ENCODE results near the gene ARCN1. TPM values are rescaled to one million over a fixed set of nuclear protein-coding genes. Genes with fewer than 3 reads are reported as not detected.

The ARCN1 gene
- polyA plus RNA-seq, 2 of the 4 experiments (the other 2 are of a cell fraction) = 88.7 to 150 TPM

DNA sequence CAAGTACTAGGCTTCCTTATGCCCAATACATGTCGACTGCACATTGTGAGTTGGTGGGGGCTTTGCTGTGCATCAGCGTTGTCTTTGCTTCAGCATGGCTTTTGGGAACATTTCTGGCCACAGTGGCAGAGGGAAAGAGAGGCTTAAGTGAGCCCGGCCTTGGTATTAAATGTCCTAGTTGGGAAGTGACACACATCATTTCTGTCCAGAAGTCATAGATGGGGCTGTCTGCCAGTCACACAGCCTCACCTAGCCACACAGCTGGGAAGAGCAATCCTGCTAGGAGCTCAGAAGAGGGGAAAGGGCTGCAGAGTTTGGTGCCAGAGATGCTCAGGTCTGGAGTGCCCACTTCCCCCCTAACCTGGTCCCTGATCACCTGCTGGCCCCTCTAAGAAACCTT lies 79.6 kb downstream of the ARCN1 start:
- H3K27ac ChIP-seq = no peak overlapping the region
- H3K4me1 ChIP-seq = no peaks in the 10 kb centered on the region
- H3K4me3 ChIP-seq = no peak overlapping the region
- 78% methylated on average over 3 of the region's 3 CpGs for WGBS (ENCODE audit: missing lambda C conversion rate)
- FAIRE-seq (no peak), ATAC-seq (no peak), DNase-seq (ENCODE audit: low read depth in 1 of 2, low spot score in 1 of 2) (no peak)
- CTCF ChIA-PET = interaction anchor here (0.6 to 0.9 kb wide), 2 partner anchors 11 to 54 kb away, joined by 3 read pairs; no protein-coding TSS in a partner anchor
- POLR2A ChIA-PET = no interaction called here
- TF ChIP-seq SMC3 (IDR thresholded peaks at IDR 0.05) (no peak), SREBF2 (IDR thresholded peaks at IDR 0.05) (no peak)
- no peaks in the 10 kb centered on the region for H3K9me3 ChIP-seq
- no peak overlapping the region for H3K4me2 ChIP-seq

Small RNA genes lying within 50 kb of the gene (small RNA-seq; reads per million reads assigned to genes)
- gene RNU6-1157P = 0 reads per million in 6 experiments

Other genes with a start within 250 kb of the ARCN1 start
- not detected in 2 replicates for gene CD3D, start 229.7 kb upstream of the ARCN1 start, polyA plus RNA-seq (2011; rRNA removed)
- gene CD3D, start 229.7 kb upstream of the ARCN1 start, polyA plus RNA-seq (2017; fragmentation: RNase III; extraction: RNeasy Plus Mini Kit Qiagen cat#74134 plus additional on column Dnase treatment) = not detected in 3 replicates
- gene CD3G, start 228.1 kb upstream of the ARCN1 start, polyA plus RNA-seq (2011; rRNA removed) = not detected in 2 replicates
- gene CD3G, start 228.1 kb upstream of the ARCN1 start, polyA plus RNA-seq (2017; fragmentation: RNase III; extraction: RNeasy Plus Mini Kit Qiagen cat#74134 plus additional on column Dnase treatment) = not detected in 3 replicates
- 18.9 and 28.7 TPM in 2 replicates for gene UBE4A, start 212.8 kb upstream of the ARCN1 start, polyA plus RNA-seq (2011; rRNA removed)
- gene UBE4A, start 212.8 kb upstream of the ARCN1 start, polyA plus RNA-seq (2017; fragmentation: RNase III; extraction: RNeasy Plus Mini Kit Qiagen cat#74134 plus additional on column Dnase treatment) = 11.4 to 12.1 TPM (median 11.9 TPM) in 3 replicates
- gene ATP5MG, start 170.8 kb upstream of the ARCN1 start, polyA plus RNA-seq (2011; rRNA removed) = 242 and 337 TPM in 2 replicates
- gene ATP5MG, start 170.8 kb upstream of the ARCN1 start, polyA plus RNA-seq (2017; fragmentation: RNase III; extraction: RNeasy Plus Mini Kit Qiagen cat#74134 plus additional on column Dnase treatment) = 437 to 446 TPM (median 438 TPM) in 3 replicates
- gene KMT2A, start 135.9 kb upstream of the ARCN1 start, polyA plus RNA-seq (2011; rRNA removed) = 20.3 and 28.4 TPM in 2 replicates
- gene KMT2A, start 135.9 kb upstream of the ARCN1 start, polyA plus RNA-seq (2017; fragmentation: RNase III; extraction: RNeasy Plus Mini Kit Qiagen cat#74134 plus additional on column Dnase treatment) = 6.8 to 9.7 TPM (median 7.1 TPM) in 3 replicates
- gene TTC36, start 44.9 kb upstream of the ARCN1 start, polyA plus RNA-seq (2011; rRNA removed) = not detected in 2 replicates
- gene TTC36, start 44.9 kb upstream of the ARCN1 start, polyA plus RNA-seq (2017; fragmentation: RNase III; extraction: RNeasy Plus Mini Kit Qiagen cat#74134 plus additional on column Dnase treatment) = not detected in 3 replicates
- gene TMEM25, start 41.2 kb upstream of the ARCN1 start, polyA plus RNA-seq (2011; rRNA removed) = 0.56 and 0.57 TPM in 2 replicates
- gene TMEM25, start 41.2 kb upstream of the ARCN1 start, polyA plus RNA-seq (2017; fragmentation: RNase III; extraction: RNeasy Plus Mini Kit Qiagen cat#74134 plus additional on column Dnase treatment) = 0.58 to 0.82 TPM (median 0.75 TPM) in 3 replicates
- gene IFT46, start 6.5 kb upstream of the ARCN1 start, polyA plus RNA-seq (2011; rRNA removed) = 34.4 and 35.3 TPM in 2 replicates
- 14.4 to 17.1 TPM (median 15.5 TPM) in 3 replicates for gene IFT46, start 6.5 kb upstream of the ARCN1 start, polyA plus RNA-seq (2017; fragmentation: RNase III; extraction: RNeasy Plus Mini Kit Qiagen cat#74134 plus additional on column Dnase treatment)
- 5.9 and 7.7 TPM in 2 replicates for gene PHLDB1, start 35.2 kb downstream of the ARCN1 start, polyA plus RNA-seq (2011; rRNA removed)
- 17.9 to 20.0 TPM (median 19.4 TPM) in 3 replicates for gene PHLDB1, start 35.2 kb downstream of the ARCN1 start, polyA plus RNA-seq (2017; fragmentation: RNase III; extraction: RNeasy Plus Mini Kit Qiagen cat#74134 plus additional on column Dnase treatment)
- not detected in 2 replicates for gene TREH, start 107.2 kb downstream of the ARCN1 start, polyA plus RNA-seq (2011; rRNA removed)
- 0.03 to 0.06 TPM in 2 of 3 replicates, not detected in the other for gene TREH, start 107.2 kb downstream of the ARCN1 start, polyA plus RNA-seq (2017; fragmentation: RNase III; extraction: RNeasy Plus Mini Kit Qiagen cat#74134 plus additional on column Dnase treatment)
- 41.4 and 43.8 TPM in 2 replicates for gene DDX6, start 218.8 kb downstream of the ARCN1 start, polyA plus RNA-seq (2011; rRNA removed)
- gene DDX6, start 218.8 kb downstream of the ARCN1 start, polyA plus RNA-seq (2017; fragmentation: RNase III; extraction: RNeasy Plus Mini Kit Qiagen cat#74134 plus additional on column Dnase treatment) = 35.1 to 37.7 TPM (median 36.3 TPM) in 3 replicates